H7 (cell line): Measurements from ENCODE around the gene CLIC5. TPM values are rescaled to one million over a fixed set of nuclear protein-coding genes. Genes with fewer than 3 reads are reported as not detected.

Experiments used
- DNase-seq: peaks from one replicate; pipeline ENCODE4 v3.0.0; 2012
- H3K27me3 ChIP-seq: 2 replicates; pipeline ENCODE4 v1.6.0; 2011; ENCODE audit warnings: mild to moderate bottlenecking, low read length; ENCODE audit not compliant: control insufficient read depth, insufficient read depth
- H3K36me3 ChIP-seq: replicated peaks from 2 replicates; pipeline ENCODE4 v1.5.1; 2011; ENCODE audit warnings: low read length; ENCODE audit not compliant: control insufficient read depth, insufficient read depth
- H3K4me3 ChIP-seq: 2 replicates; pipeline ENCODE4 v1.5.1; 2011; ENCODE audit warnings: low read depth, mild to moderate bottlenecking, control low read depth, low read length, moderate library complexity; ENCODE audit not compliant: insufficient read depth
- total RNA-seq: library from RNA; depleted of rRNA; stranded (reverse); fragments of >200 nt; shearing (Covaris generic); gene quantifications from 2 replicates; pipeline ENCODE4 v1.2.3, GENCODE V29; 2014

The CLIC5 gene
- total RNA-seq, 1 experiment from 2014 or later = 0.45 TPM

- no peak for DNase-seq
- H3K36me3 ChIP-seq = no peaks in the 10 kb centered on the region
- no peak overlapping the region for H3K4me3 ChIP-seq
- H3K27me3 ChIP-seq = no peaks in the 10 kb centered on the region
These were observed 45.8 kb downstream of the CLIC5 start for GRCh38 chr6:45969883-45970282.

GRCh38 chr6:45969026-45969425 lies 46.6 kb downstream of the CLIC5 start:
- H3K27me3 ChIP-seq = no peaks in the 10 kb centered on the region
- H3K4me3 ChIP-seq = no peak overlapping the region
- H3K36me3 ChIP-seq = no peaks in the 10 kb centered on the region
- peak; percentile 16 for DNase-seq

- no peak overlapping the region for H3K4me3 ChIP-seq
- no peak for DNase-seq
- H3K27me3 ChIP-seq = no peaks in the 10 kb centered on the region
- H3K36me3 ChIP-seq = no peaks in the 10 kb centered on the region
These were observed 48.3 kb downstream of the CLIC5 start for GRCh38 chr6:45967363-45967762.

- DNase-seq = no peak
- H3K27me3 ChIP-seq = no peaks in the 10 kb centered on the region
- H3K36me3 ChIP-seq = no peaks in the 10 kb centered on the region
- no peak overlapping the region for H3K4me3 ChIP-seq
These were observed 48.9 kb downstream of the CLIC5 start for GRCh38 chr6:45966797-45967196.

GRCh38 chr6:45966340-45966739 lies 49.3 kb downstream of the CLIC5 start:
- H3K4me3 ChIP-seq = no peak overlapping the region
- H3K27me3 ChIP-seq = no peaks in the 10 kb centered on the region
- DNase-seq = no peak
- no peaks in the 10 kb centered on the region for H3K36me3 ChIP-seq

- DNase-seq = no peak
- Histone ChIP-seq H3K36me3 (no peaks in the 10 kb centered on the region), H3K27me3 (no peaks in the 10 kb centered on the region), H3K4me3 (no peak overlapping the region)
These were observed 49.9 kb downstream of the CLIC5 start for GRCh38 chr6:45965792-45966191.

- Histone ChIP-seq H3K27me3 (no peaks in the 10 kb centered on the region), H3K4me3 (no peak overlapping the region), H3K36me3 (no peaks in the 10 kb centered on the region)
- no peak for DNase-seq
These were observed 50.7 kb downstream of the CLIC5 start for GRCh38 chr6:45965007-45965406.

- DNase-seq = no peak
- H3K36me3 ChIP-seq = no peaks in the 10 kb centered on the region
- no peaks in the 10 kb centered on the region for H3K27me3 ChIP-seq
- H3K4me3 ChIP-seq = no peak overlapping the region
These were observed 51.4 kb downstream of the CLIC5 start for GRCh38 chr6:45964300-45964699.

GRCh38 chr6:45963896-45964295 lies 51.8 kb downstream of the CLIC5 start:
- H3K27me3 ChIP-seq = no peaks in the 10 kb centered on the region
- no peak for DNase-seq
- H3K36me3 ChIP-seq = no peaks in the 10 kb centered on the region
- H3K4me3 ChIP-seq = no peak overlapping the region

- no peaks in the 10 kb centered on the region for H3K27me3 ChIP-seq
- H3K36me3 ChIP-seq = no peaks in the 10 kb centered on the region
- DNase-seq = no peak
- H3K4me3 ChIP-seq = no peak overlapping the region
These were observed 54.5 kb downstream of the CLIC5 start for GRCh38 chr6:45961125-45961524.

- DNase-seq = no peak
- H3K27me3 ChIP-seq = no peaks in the 10 kb centered on the region
These were observed 56.0 kb downstream of the CLIC5 start for GRCh38 chr6:45959534-45960145.

GRCh38 chr6:45956663-45957062 lies 59.0 kb downstream of the CLIC5 start:
- Histone ChIP-seq H3K27me3 (no peaks in the 10 kb centered on the region), H3K36me3 (no peaks in the 10 kb centered on the region), H3K4me3 (no peak overlapping the region)
- DNase-seq = no peak

More at GRCh38 chr6:45959534-45960145, 56.0 kb downstream of the CLIC5 start:
- Histone ChIP-seq H3K36me3 (no peaks in the 10 kb centered on the region), H3K4me3 (no peak overlapping the region)

GRCh38 chr6:45956176-45956575 lies 59.5 kb downstream of the CLIC5 start:
- Histone ChIP-seq H3K36me3 (no peaks in the 10 kb centered on the region), H3K27me3 (no peaks in the 10 kb centered on the region)

GRCh38 chr6:45955597-45955996 lies 60.1 kb downstream of the CLIC5 start:
- Histone ChIP-seq H3K36me3 (no peaks in the 10 kb centered on the region), H3K27me3 (no peaks in the 10 kb centered on the region), H3K4me3 (no peak overlapping the region)
- no peak for DNase-seq

More at GRCh38 chr6:45956176-45956575, 59.5 kb downstream of the CLIC5 start:
- H3K4me3 ChIP-seq = no peak overlapping the region
- no peak for DNase-seq

GRCh38 chr6:45952546-45952945 lies 63.1 kb downstream of the CLIC5 start:
- H3K36me3 ChIP-seq = no peaks in the 10 kb centered on the region
- no peak for DNase-seq
- no peak overlapping the region for H3K4me3 ChIP-seq
- H3K27me3 ChIP-seq = no peaks in the 10 kb centered on the region

- DNase-seq = no peak
- H3K36me3 ChIP-seq = no peaks in the 10 kb centered on the region
- no peaks in the 10 kb centered on the region; the same call in 1 of the 2 replicates for H3K27me3 ChIP-seq
- H3K4me3 ChIP-seq = no peak overlapping the region
These were observed 63.5 kb downstream of the CLIC5 start for GRCh38 chr6:45952168-45952529.
